HT1080 (cell line): ENCODE measurements around the gene CCNB3. TPM values are rescaled to one million over a fixed set of nuclear protein-coding genes. Genes with fewer than 3 reads are reported as not detected.
A peak's percentile ranks its signal among the peaks of the same experiment; 100 is the strongest.
"Not testable (repeated sequence)": the region's sequence is repeated elsewhere in the genome, so short reads cannot be mapped to it uniquely, and the experiment has no call there.

Source experiments
- DNase-seq: peaks from one replicate; pipeline ENCODE4 v3.0.0-alpha.2; 2015; ENCODE audit warnings: low read depth
- polyA plus RNA-seq, 2 experiments: library from polyadenylated mRNA; depleted of rRNA; stranded (reverse); fragments of >200 nt; gene quantifications; 2 replicates each; pipeline ENCODE4 v1.2.3, GENCODE V29; 2015
- total RNA-seq: library from RNA; depleted of rRNA; stranded (reverse); fragments of >200 nt; shearing (Covaris generic); gene quantifications from 2 replicates; pipeline ENCODE4 v1.2.3, GENCODE V29; 2014; rRNA removed

CCNB3 gene, protein sequence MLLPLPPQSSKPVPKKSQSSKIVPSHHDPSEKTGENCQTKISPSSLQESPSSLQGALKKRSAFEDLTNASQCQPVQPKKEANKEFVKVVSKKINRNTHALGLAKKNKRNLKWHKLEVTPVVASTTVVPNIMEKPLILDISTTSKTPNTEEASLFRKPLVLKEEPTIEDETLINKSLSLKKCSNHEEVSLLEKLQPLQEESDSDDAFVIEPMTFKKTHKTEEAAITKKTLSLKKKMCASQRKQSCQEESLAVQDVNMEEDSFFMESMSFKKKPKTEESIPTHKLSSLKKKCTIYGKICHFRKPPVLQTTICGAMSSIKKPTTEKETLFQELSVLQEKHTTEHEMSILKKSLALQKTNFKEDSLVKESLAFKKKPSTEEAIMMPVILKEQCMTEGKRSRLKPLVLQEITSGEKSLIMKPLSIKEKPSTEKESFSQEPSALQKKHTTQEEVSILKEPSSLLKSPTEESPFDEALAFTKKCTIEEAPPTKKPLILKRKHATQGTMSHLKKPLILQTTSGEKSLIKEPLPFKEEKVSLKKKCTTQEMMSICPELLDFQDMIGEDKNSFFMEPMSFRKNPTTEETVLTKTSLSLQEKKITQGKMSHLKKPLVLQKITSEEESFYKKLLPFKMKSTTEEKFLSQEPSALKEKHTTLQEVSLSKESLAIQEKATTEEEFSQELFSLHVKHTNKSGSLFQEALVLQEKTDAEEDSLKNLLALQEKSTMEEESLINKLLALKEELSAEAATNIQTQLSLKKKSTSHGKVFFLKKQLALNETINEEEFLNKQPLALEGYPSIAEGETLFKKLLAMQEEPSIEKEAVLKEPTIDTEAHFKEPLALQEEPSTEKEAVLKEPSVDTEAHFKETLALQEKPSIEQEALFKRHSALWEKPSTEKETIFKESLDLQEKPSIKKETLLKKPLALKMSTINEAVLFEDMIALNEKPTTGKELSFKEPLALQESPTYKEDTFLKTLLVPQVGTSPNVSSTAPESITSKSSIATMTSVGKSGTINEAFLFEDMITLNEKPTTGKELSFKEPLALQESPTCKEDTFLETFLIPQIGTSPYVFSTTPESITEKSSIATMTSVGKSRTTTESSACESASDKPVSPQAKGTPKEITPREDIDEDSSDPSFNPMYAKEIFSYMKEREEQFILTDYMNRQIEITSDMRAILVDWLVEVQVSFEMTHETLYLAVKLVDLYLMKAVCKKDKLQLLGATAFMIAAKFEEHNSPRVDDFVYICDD (N-terminal part only)
- 0.30 and 1.9 TPM in 2 replicates for total RNA-seq
- 0.06 and 0.08 TPM in 2 replicates for polyA plus RNA-seq (2015; cell fraction: cytosol; rRNA removed)
- polyA plus RNA-seq (2015; cell fraction: nucleus; rRNA removed): 0.69 and 3.0 TPM in 2 replicates

DNA sequence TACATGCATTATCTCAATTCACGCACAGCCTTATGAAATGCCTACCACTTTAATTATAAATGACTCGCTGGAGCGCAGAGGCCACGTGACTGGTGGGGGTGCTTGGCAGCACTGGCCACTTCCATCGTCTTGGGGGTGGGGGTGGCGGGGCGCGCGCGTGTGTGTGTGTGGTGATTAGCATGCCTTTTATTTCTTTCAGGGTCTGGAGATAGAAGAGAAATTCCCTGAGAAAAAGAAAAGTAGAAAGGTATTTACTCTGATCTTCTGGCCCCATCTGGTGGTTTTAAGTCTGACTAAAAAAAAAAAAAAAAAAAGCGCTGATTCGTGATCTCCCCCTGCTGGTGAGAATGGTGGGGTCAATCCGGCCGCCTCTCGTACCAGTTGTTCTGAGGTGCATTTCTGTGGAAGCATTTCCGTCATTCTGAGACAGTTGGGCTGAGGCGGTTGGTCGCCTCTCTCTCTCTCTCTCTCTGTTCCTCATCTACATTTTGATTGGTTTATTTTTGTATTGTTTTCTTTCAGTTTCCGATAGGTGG, at the start of gene CCNB3:
CCNB3 (plus strand) TSS at position 402 of the 536 bp plus-strand sequence. CDS start 80,399 bp downstream, outside the sequence.
- DNase-seq: peak; percentile 71

DNA sequence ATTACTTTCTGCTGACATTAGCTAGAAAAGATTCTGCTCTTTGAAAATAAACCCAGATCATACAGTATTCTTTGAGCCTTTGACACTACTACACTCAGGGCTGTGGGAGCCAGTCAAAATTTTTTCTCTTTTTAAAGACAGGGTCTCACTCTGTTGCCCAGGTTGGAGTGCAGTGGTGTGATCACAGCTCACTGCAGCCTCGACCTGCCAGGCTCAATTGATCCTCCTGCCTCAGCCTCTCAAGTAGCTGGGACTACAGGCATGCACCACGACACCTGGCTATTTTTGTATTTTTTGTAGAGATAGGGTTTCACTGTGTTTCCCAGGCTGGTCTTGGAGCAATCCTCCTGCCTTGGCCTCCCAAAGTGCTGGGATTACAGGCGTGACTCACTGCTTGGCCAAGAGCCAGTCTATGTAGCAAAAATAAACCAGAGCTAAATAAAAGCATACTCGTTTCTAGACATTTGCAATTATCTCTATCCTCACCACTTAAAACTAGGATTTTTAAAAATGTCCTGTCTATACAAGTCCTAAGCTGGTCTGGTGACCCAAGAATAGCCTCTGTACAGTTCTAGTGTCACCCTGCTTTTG, 46.9 kb upstream of the CCNB3 start:
- peak; percentile 1 for DNase-seq

DNA sequence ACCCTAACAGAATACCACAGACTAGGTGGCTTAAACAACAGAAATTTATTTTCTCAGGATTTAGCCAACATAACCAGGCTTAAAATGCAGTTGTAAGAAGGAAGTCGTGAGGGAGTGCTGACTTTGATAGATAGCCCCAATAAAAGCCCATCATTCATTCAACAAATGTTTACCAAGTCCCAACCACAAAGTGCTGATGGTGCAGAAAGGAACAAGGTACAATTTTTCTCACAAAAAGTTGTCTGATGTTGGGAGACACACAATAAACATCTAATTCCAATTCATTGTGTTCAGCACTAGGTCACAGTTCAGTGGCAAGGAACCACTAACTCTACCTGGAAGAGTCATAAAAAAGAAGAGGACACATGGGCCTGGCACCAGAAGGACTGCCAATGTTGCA, 46.0 kb upstream of the CCNB3 start:
- DNase-seq: no peak

DNA sequence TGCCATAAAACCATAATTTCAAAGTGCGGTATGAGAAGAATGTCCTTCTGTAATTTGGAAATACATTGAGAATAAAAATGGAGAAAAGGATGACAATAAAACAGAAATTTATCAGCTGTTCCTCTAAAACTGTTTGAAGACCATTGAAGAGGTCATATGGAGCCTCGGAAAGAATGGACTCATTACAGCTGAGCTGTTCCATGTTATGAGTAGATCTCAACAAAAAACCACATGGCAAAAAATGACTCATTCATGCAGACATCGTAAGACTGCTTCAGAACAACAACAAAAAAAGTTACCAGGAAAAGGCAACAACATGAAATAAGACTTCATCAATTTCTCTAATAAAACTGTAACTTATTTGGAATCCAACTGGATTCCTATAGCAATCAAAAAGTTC, 43.4 kb upstream of the CCNB3 start:
- peak; percentile 11 for DNase-seq

DNA sequence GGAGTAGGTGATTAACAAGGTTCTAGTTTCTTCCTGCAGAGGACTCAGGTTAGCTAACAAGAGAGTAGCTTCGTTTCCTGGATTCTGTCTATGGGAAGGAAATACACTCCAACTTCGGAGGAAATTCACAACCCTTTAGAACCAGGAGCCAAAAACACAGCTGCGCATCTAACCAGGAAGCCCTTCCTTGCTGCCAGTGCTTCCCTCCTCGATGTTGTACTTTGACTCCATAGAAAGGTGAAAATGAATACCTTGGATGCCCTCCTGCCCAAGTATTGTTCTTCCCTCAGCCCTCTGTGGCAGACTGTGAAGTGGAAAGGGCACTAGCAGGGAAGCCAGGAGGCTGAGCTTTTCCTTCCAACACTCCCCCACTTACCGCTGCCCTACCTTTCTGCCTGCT, 38.8 kb upstream of the CCNB3 start:
- no peak for DNase-seq

DNA sequence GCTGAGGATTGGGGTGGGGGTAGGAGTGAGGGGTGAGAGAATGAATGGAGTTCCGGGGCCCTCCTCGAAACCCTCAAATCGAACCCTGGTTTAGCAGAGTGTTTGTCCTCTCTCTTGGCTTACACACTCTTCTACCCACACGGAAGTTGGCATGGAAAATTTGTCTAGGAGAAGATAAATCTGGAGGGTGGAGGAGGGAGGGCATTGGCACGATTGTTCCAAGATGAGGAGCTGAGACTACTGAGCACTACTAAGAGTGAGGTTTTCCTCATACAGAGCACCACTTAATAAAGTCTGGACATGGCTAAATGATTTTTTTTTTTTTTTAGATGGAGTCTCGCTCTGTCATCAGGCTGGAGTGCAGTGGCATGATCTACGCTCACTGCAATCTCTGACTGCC, 37.2 kb upstream of the CCNB3 start:
- DNase-seq: no peak

DNA sequence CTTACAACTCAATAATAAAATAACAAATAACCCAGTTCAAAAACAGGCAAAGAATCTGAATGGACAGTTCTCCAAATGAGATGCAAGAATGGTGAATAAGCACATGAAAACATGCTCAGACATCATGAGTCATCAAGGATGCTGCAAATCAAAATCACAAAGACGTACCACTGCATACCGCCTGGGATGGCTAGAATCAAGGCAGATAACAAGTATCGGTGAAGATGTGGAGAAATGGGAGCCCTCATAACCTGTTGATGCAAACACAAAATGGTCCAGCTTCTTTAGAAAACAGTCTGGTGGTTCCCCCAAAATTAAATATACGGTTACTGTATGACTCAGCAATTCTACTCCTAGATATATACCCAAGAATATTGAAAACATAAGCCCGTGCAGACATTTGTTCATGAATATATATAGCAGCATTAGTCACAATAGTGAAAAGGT, 36.3 kb upstream of the CCNB3 start:
- peak; percentile 30 for DNase-seq

DNA sequence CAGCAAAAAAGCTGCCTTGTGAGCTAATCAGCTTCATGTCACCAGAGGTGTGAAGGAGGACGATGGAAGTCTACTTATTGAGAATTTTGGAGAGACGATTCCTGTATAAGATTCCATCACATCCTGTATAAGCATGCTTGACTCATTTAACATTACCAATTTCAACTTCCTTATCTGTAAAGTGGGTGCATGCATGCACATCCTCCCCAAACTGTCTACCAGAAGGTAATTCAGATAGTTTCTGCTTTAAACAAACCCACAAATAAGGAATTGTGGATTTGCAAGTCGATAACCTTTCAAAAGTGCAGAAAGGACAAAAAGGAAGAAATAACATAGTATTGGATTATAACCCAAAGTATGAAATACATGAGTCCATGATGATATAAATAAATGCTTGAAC, 34.8 kb upstream of the CCNB3 start:
- no peak for DNase-seq

DNA sequence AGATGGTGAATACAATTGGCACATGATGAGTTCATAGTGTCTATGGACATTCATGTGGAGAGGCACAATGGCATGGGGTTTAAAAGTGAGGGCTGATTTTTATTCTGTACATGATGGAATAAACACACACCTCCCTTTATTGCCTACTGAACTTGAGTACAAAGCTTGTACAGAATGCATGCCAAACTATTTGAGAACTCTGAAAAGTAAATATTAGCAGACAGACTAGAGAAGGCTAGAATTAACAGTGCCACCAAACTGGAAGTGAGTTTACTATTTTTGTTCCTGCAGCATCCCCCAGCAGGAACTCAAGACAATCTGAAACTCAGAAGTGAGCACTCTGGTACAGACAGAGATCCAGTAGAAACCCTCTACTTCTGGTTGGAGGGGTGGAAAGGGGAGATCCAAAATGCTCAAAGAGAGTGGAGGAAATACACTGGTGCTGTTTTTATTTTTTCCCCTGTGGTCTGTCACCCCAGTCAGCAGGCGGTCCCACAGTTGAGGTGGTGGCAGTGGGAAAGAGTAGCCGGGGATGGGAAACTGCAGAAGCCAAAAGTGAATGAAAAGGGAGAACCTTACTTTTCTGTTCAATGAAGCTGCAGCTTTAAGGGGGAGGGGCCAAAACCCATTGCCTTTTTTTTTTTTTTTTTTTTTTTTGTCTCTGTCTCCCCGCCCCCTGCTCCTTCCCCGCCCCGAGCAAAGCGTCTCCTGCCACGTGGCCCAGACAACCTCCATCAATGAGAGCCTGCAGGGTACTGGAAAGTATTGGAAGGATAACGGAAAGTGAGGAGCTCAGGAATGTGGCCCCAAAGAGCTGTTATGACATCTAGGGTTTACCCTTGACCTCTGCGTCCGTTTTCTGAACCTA, 24.3 kb upstream of the CCNB3 start:
- no peak for DNase-seq

DNA sequence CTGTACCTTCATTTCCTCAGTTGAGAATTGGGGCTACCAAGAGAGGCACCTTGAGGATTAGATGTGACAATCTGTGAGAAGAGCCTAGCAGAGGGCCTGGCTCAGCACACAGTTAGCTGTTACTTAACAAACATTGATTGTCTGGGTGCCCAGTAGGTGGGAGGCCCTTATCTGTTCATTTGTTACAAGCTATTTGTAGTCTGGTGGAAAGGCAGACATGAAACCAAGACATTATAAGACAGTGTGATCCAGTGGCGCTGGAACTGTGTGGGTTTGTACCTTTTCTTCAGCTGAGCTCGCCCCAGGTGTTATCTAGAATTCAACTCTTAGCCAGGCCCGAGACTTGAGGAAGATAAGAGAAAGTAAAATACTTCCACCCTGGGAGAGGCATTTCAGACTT, 20.7 kb upstream of the CCNB3 start:
- DNase-seq: no peak

DNA sequence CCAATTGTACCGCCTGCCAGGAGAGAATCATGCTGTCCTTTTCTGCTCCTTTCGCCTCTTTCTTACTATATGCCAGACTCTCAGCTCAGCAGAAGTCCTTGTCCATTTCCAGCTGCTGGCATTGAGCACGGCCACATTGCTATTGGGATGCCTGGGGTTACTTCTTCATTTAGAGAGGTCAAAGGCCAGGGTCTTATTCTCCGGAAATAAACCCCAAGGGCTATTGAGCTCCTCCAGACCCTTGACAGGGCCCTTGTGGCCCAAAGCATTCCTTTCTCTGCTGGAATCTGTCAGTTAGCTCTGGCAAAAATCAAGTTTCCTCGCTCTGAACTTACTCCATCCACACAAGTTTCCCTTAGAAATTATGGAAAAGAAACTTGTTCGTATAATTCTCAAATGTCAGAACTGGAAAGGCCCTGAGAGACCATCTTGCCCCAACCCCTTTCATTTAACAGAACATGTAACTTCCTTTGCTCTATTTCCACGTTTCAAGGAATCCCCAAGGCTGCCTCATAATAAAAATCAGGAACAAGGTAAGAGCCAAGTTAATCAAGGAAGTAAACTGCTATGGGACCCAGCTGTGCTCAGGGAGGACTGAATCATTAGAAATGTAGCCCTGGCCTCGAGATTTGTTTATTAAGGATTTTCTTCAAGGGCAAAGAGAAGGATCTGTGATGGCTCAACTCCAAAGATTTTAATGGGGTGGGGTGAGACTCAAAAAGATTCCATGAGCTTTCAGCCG, 15.5 kb upstream of the CCNB3 start:
- DNase-seq: no peak

DNA sequence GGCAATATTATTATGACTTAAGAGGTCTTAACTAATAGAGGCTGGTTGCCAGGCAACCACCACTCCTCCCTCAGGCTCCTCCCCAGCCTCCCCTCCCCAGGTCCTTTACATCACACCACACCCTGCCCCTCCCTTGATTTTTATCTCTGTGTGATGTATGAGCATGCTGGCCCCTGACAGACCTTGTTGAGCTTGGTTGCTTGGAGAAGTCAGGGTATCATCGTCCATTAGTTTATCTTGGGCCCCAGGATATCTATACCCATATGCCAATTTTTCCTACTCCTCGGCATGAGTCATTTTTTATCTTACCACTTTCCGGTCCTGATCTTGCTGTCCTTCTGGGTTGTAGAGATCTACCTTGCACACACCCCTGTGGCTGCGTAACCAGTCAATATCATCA, 6.2 kb upstream of the CCNB3 start:
- DNase-seq: peak; percentile 6

DNA sequence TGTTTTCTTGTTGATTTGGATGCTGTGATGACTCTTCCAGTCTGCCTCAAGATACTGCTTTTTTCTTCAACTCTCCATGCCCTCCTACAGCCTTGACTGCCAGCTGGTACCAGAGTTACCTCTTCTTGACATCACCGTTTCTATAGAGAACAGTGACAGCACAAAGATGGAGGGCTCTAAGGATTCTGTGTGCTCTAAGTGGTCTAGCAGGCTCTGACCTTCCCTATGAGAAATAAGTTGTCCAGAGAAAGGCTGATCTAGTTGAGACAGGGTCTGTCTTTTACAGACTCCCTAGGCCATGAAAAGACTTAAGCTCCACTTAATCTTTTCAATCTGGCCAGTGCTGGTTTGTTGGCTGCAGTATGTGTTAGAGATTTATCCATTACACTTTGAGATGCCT, 3.7 kb upstream of the CCNB3 start, which contains the start of gene AKAP4:
AKAP4 (minus strand) TSS at position 101 of the 400 bp plus-strand sequence. CDS start 118 bp downstream, outside the sequence.
- DNase-seq: no peak

DNA sequence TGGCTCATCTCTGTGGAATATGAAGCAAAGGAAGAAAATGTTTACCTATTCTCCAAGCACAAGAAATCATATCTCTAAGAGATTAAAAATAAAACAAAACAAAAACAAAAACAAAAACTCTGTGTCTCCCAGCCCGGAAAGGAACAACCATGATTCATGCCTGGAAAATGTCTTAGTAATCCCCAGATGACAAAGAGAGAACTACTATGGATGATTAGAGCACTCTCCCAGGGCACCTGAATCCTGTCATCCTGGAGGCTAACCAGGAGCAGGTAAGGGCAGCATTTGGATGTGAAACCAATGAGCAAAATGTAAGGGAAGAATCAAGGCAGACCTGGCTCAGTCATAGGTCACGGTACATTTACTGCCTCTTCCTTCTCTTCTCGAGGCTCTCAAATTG, 2.0 kb upstream of the CCNB3 start:
- DNase-seq: peak; percentile 1

DNA sequence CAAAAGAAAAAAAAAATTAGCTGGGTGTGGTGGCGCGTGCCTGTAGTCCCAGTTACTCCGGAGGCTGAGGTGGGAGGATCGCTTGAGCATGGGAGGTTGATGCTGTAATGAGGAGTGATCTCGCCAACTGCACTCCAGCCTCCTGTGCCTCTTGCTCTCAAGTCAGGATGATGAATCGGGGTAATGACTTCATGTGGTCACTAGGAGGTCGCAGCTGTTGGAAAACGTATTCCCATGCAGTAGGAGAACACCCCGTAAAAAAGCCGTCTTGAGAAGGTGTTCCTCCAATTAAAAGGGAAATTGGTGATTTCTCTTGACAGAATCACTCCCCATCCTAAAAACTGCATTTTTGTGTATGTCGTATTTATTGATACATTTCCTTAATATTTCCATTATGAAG, 2.2 kb downstream of the CCNB3 start:
- DNase-seq: no peak

DNA sequence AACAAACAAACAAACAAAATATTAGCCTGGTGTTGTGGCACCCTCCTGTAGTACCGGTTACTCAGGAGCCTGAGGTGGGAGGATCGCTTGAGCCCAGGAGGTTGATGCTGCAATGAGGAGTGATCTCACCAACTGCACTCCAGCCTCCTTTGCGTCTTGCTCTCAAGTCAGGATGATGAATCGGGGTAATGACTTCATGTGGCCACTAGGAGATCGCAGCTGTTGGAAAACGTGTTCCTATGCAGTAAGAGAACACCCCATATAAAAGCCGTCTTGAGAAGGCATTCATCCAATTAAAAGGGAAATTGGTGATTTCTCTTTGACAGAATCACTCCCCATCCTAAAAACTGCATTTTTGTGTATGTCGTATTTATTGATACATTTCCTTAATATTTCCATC, 6.9 kb downstream of the CCNB3 start:
- DNase-seq: peak; percentile 17

DNA sequence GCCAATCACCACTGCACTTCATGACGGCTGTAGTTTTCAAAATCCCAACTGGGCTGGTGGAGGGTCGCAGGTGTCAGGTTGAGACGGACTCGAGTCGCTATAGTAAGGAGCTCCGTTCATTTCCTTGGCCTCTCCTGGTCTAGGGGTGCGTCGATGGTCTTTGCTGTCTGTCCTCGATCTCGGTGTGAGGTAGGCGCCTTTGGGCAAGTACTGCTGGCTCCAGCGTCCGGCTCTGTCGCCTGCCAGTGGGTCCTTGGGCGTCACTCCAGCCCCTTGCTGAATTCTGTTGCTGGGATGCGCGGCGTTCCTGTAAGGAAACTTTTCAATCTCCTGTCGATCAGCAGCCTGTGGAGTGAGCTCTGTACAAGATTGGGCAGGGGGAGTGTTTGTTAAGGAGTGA, 76.7 kb downstream of the CCNB3 start:
- DNase-seq: no peak

DNA sequence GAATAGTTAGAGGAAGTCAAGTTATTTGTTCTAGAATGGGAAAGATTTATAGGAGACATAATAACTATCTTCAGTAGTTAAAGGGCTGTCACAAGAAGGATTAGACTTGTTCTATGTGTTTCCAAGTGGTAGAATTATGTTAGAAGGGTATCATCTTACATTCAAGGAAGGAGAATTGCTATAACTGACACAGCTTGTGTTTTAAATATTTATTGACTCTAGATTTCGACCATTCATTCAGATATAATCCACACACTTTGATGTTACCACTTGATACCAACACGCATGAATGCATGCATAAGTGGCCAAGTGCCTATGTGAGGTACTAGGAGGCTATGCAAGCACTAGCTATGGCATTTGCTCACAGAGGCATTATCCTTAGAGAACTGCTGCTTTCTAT, 122.7 kb downstream of the CCNB3 start:
- no peak for DNase-seq

DNA sequence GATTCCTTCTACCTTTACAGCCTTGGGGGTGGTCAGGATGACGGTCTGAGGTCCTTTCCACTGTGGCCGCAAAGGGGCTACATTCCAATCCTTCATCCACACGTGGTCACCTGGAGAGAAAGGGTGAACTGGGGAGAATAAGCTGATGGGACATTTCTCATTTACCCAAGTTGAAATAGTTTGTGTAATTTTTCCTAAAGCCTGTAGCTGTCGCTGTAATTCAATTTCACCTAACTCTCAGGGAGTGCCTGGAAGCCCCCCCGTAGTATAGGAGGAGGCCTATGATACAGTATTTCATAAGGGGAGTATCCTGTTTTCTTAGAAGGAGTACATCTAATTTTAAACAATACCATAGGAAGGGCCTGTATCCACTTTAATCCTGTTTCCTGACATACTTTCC, 128.1 kb downstream of the CCNB3 start:
- DNase-seq: not testable (repeated sequence)
